Cerebellar nuclear complex (tissue), 1 donor: Measurements from ENCODE around the gene PLLP.

Experiments used
- DNase-seq, 2 experiments: peaks; one replicate each; lab custom pipeline; 2025; lab: John Stamatoyannopoulos, UW

PLLP gene

GRCh38 chr16:57256601-57257395 lies 27.7 kb downstream of the PLLP start:
- no peak for DNase-seq

DNA sequence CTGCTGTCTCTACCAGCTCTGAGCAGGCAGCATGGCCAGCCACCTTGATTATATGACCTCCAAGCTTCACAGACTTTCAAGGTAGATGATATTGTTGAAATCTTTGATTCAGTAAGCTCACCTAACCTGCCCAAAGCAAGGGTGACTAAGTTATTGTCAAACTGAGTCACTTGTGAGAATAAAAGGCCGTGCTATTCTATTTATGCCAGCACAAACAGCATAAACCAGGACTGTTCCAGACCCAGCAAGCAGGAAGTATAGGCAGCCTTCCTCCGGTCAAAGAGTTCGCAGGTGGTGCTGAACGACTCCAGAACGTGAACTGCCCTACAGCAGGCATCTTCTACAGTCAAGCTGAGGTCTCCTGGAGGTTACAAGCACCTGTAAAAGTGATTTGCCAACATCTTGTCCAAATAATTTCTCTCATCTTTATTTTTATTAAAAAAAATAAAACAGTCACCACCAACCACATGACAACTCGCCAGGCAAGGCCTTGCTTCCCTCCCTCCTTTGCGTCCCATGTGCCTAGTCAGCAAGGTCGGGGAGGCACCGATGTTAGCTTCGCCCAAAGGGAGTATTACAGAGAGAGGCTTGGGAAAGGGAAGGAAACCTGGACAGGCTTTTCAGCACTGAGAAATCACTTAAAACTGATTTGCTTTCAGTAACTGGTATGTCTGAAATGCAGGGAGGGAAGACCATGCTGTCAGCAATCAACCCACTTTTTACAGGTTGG lies 28.6 kb downstream of the PLLP start:
- DNase-seq: no peak

DNA sequence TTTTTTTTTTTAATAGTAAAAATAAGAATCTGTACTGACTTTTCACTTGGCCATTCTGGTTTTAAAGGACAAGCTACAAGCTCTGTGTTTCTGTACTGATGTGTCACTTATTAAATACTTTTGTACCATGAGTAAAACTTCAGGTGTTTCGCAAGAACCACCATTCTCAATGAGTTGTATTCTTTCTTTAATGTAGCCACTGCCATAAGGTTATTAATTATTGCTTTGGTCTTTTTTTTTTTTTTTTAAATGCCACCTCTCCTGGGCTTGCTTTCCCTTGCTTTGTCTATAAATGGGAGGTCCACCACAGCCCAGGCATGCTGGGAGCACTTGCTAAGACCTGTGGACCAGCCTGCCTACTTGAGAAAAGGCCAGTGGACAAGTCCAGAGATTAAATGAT lies 31.0 kb downstream of the PLLP start:
- no peak for DNase-seq

DNA sequence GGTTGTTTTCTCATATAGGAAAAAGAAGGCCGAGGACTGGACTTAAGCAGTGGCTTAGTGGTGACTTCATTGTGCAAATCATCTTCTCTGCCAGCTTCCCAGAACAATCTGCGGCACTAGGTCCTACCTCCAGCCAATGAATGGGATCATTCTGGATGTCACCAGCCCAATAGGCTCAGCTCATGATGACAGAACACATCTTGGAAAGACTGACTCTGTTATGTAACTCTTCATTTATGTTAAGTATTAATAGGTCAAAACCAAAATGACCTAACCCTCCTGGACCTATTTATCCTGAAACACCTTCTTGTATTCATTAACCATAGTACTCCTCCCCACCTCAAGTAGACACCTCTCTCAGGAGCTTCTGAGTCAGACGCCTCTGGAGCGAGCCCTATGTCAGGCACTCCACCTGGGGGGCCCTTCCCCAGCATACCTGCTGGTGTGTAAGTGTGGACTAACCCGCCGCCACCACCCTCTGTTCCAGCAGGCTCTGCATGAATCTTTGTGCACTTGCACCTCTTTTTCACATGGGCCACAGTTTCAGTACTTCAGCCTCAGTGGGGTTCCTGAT lies 32.2 kb downstream of the PLLP start:
- no peak for DNase-seq

DNA sequence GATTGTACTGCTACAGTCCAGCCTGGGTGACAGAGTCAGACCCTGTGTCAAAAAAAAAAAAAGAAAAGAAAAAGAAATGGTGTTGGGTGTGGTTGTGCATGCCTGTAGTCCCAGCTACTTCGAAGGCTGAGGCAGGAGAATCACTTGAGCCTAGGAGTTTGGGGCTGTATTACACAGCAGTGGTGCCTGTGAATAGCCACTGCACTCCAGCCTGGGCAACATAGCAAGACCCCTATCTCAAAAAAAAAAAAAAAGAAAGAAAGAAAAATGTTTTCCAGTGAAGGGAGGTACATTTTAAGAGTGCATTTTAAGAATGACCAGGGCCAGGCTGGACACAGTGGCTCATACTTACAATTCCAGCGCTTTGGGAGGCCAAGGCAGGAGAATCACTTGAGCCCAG lies 33.1 kb downstream of the PLLP start:
- no peak for DNase-seq

GRCh38 chr16:57245472-57246113 lies 38.9 kb downstream of the PLLP start:
- no peak for DNase-seq

DNA sequence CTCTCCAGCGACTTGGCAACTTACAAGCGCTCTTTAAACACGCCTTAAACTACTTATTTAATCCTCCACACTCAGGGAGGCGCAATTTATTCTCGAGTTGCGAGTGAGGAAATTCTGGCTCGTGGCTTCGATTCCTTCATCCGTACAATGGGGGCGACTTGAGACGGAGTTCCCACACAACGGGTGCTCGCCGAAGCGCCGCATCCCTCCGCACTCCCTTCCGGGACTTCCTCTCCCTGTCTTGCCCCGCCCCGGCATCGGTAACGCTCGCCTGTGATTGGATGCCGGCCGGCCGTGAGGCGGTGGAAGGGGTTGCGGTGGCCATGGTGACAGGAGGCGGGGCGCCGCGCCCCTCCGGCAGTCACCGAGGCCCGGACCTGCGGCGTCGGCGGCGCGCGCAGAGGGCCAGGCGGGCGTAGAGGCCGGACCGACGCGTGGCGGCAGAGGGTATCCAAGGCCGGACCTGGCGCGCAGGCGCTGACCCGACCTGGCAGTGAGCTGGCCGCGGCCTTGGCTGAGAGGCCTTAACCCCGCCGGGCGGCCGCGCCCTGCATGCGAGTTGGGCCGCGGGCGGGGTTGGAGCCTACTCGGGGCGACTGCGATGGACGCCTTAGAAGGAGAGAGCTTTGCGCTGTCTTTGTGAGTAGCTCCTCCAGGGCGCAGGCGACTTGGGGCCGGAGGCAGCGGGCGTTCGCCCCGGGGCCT lies 39.6 kb downstream of the PLLP start, which contains the start of gene ARL2BP:
ARL2BP (plus strand) TSS at position 493 of the 705 bp plus-strand sequence; CDS start at position 602, 109 bp downstream.
- DNase-seq: peak; percentile 90 to 92

DNA sequence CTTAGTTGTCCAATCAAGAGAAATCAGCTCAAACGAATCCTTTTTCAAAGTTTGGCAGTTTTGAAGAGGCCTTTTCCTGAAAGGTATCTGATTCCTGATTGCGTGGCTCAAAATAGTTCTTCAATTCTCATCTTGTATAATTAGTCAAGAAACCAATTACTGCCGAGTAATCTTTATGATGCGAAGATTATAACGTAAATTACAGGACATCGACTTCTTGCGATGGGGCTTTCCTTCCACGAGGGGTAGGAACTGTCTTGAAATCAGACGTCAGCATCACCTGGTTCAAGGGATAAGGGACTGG lies 40.1 kb downstream of the PLLP start:
- no peak for DNase-seq

GRCh38 chr16:57242650-57243049 lies 41.8 kb downstream of the PLLP start:
- no peak for DNase-seq

GRCh38 chr16:57240851-57241250 lies 43.6 kb downstream of the PLLP start:
- DNase-seq: no peak

- DNase-seq: no peak
Measured at GRCh38 chr16:57239107-57239506, 45.4 kb downstream of the PLLP start.

GRCh38 chr16:57238682-57239081 lies 45.8 kb downstream of the PLLP start:
- DNase-seq: no peak

- DNase-seq: no peak
Measured at GRCh38 chr16:57236022-57236350, 48.5 kb downstream of the PLLP start.

- DNase-seq: no peak
Measured at GRCh38 chr16:57235128-57236021, 49.1 kb downstream of the PLLP start.

GRCh38 chr16:57234707-57235092 lies 49.8 kb downstream of the PLLP start:
- no peak for DNase-seq

- DNase-seq: no peak
Measured at GRCh38 chr16:57233944-57234706, 50.3 kb downstream of the PLLP start.

- no peak for DNase-seq
Measured at GRCh38 chr16:57231821-57232350, 52.6 kb downstream of the PLLP start.

GRCh38 chr16:57229079-57229478 lies 55.4 kb downstream of the PLLP start:
- DNase-seq: no peak

DNA sequence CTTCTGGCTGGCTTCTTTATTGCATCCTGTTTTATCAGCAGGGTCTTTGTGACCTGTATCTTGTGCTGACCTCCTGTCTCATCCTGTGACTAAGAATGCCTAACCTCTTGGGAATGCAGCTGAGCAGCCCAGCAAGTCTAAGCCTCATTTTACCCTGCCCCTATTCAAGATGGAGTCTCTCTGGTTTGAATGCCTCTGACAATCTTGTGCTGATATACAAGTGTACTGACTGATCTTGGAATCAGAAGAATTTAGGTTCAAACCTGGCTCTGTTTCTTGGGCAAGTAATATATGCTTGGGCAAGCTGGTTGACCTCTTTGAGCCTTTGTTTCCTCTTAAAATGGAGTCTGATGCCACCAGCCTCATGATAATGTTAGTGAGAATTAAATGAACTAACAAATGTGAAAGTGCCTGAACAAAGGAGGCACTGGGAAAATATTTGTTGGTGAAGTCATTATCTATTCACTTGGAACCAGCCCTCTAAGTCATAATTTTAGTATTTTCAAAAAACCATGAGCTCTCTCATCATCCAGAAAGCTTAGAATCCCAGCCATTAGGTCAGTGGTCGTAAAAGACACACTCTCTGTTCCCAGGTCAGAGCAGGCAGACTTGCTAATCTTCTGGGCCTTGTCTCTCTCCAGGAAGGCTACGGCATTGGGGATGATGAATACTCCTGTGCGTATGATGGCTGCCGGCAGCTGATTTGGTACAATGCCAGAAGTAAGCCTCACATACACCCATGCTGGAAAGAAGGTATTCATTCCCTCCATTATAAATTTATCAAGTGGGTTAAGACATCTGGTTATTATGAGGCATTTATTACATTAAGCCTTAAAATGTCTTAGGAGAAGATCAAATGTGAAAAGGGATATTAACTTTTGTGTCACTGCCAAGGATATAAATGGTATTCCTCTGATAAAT lies 57.5 kb downstream of the PLLP start:
- no peak for DNase-seq
